Measurements from ENCODE around the gene RYR2. TPM values are rescaled to one million over a fixed set of nuclear protein-coding genes. Genes with fewer than 3 reads are reported as not detected.

Gene RYR2
- total and polyA plus RNA-seq, 11 donors, result 77.7 to 1,319 (median 805) TPM

- H3K27ac ChIP-seq, result peak overlapping the region in 9 of 12 donors; percentile 1 to 54 (median 21)
- intact Hi-C loops (cut with DNase I), result no loop called here
- H3K4me3 ChIP-seq, result no peak overlapping the region
- 27 to 38% (median 35%) methylated on average over 5 of the region's 5 CpGs for WGBS, 4 donors
- H3K36me3 ChIP-seq, result peaks cover 0 to 81% (median 5%) of the 10 kb centered on the region in 9 donors
- peak in 1 of 5 donors; percentile 26 for DNase-seq
- ATAC-seq, result peak; percentile 65 to 86 (median 75)
- no peaks in the 10 kb centered on the region for H3K27me3 ChIP-seq
- H3K9me3 ChIP-seq, result no peaks in the 10 kb centered on the region
- TF ChIP-seq CTCF (IDR thresholded peaks at IDR 0.05) (no peak), POLR2A (IDR thresholded peaks at IDR 0.05) (no peak)
- peaks cover 0 to 42% (median 9%) of the 10 kb centered on the region in 12 donors for H3K4me1 ChIP-seq
Observed at GRCh38 chr1:237712586-237713157, 670.7 kb downstream of the RYR2 start.

DNA sequence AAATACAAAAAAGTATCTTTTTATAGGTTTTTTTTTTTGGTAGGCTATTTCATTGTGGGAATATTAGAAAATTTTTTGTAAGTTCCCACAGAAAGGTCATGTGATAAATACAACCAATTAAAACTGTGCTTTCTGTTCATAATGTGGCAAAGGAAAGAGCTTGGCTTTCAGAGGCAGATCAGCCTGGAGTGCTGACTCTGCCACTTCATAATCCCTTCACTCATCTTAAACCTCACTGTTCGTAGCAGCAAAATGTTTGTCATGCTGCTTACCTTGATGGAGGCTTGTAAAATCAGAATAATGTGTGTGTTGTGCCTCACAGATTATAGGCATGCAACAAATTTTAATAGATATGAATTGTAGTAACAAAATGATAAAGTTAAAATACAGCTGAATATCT lies 671.9 kb downstream of the RYR2 start:
- WGBS, 4 donors, result 52 to 74% (median 62%) methylated on average over 1 of the region's 1 CpG
- intact Hi-C loops (cut with DNase I), result no loop called here

GRCh38 chr1:237717106-237717505 lies 675.1 kb downstream of the RYR2 start:
- TF ChIP-seq POLR2A (IDR thresholded peaks at IDR 0.05), result no peak
- no peak overlapping the region for H3K4me3 ChIP-seq
- no peaks in the 10 kb centered on the region for H3K27me3 ChIP-seq
- no peak for DNase-seq
- H3K4me1 ChIP-seq, result peaks cover 0 to 15% (median 5%) of the 10 kb centered on the region in 12 donors
- peaks cover 0 to 88% (median 18%) of the 10 kb centered on the region in 9 donors for H3K36me3 ChIP-seq
- WGBS, 4 donors, result 75 to 85% (median 81%) methylated on average over 5 of the region's 5 CpGs
- no peak overlapping the region for H3K27ac ChIP-seq
- no peaks in the 10 kb centered on the region for H3K9me3 ChIP-seq
- intact Hi-C loops (cut with DNase I), result no loop called here
- no peak for ATAC-seq

More for the DNA sequence above, 671.9 kb downstream of the RYR2 start:
- Histone ChIP-seq H3K4me3 (no peak overlapping the region), H3K4me1 (peaks cover 0 to 34% (median 8%) of the 10 kb centered on the region in 12 donors), H3K27me3 (no peaks in the 10 kb centered on the region), H3K9me3 (no peaks in the 10 kb centered on the region), H3K27ac (peak overlapping the region in 1 of 12 donors; percentile 54), H3K36me3 (peaks cover 0 to 84% (median 18%) of the 10 kb centered on the region in 9 donors)
- ATAC-seq (no peak), DNase-seq (no peak)
- TF ChIP-seq POLR2A (IDR thresholded peaks at IDR 0.05), result no peak
- TF ChIP-seq CTCF (IDR thresholded peaks at IDR 0.05), result no peak

GRCh38 chr1:237730826-237731350 lies 688.9 kb downstream of the RYR2 start:
- peaks cover 0 to 26% (median under 1%) of the 10 kb centered on the region in 12 donors for H3K4me1 ChIP-seq
- no peaks in the 10 kb centered on the region for H3K9me3 ChIP-seq
- 84 to 98% (median 91%) methylated on average over 1 of the region's 1 CpG for WGBS, 4 donors
- intact Hi-C loops (cut with DNase I), result no loop called here
- DNase-seq (no peak), ATAC-seq (no peak)
- TF ChIP-seq CTCF (IDR thresholded peaks at IDR 0.05) (no peak), POLR2A (IDR thresholded peaks at IDR 0.05) (no peak)
- no peak overlapping the region for H3K27ac ChIP-seq
- H3K4me3 ChIP-seq, result no peak overlapping the region
- no peaks in the 10 kb centered on the region for H3K27me3 ChIP-seq
- peaks cover 0 to 96% (median 8%) of the 10 kb centered on the region in 9 donors for H3K36me3 ChIP-seq

Measured in heart left ventricle (tissue), 16 donors.